HepG2 (cell line): ENCODE results near the gene DNLZ. TPM values are rescaled to one million over a fixed set of nuclear protein-coding genes. Genes with fewer than 3 reads are reported as not detected.

ENCODE experiments used
- ARID5B ChIP-seq: IDR thresholded peaks from 2 replicates; pipeline ENCODE4 v1.4.0; 2020; ENCODE audit warnings: mild to moderate bottlenecking, missing genetic modification reagents
- ARNT2 ChIP-seq: sonication (generic); formaldehyde crosslinking; IDR thresholded peaks from 2 replicates; pipeline ENCODE4 v1.8.0; 2022; ENCODE audit warnings: mild to moderate bottlenecking, low read depth, missing genetic modification reagents, moderate library complexity
- PHF8 ChIP-seq: sonication (generic); formaldehyde crosslinking; IDR thresholded peaks from 2 replicates; pipeline ENCODE4 v1.5.0; 2020; ENCODE audit warnings: missing genetic modification reagents
- RNF219 ChIP-seq: sonication (generic); formaldehyde crosslinking; IDR thresholded peaks from 2 replicates; pipeline ENCODE4 v1.5.0; 2020; ENCODE audit warnings: mild to moderate bottlenecking, missing genetic modification reagents
- TOE1 ChIP-seq: sonication (generic); formaldehyde crosslinking; IDR thresholded peaks from 2 replicates; pipeline ENCODE4 v1.4.0; 2020; ENCODE audit warnings: mild to moderate bottlenecking, missing genetic modification reagents
- ZBTB44 ChIP-seq: sonication (generic); formaldehyde crosslinking; IDR thresholded peaks from 2 replicates; pipeline ENCODE4 v1.4.0; 2020; ENCODE audit warnings: missing genetic modification reagents
- ZNF263 ChIP-seq: sonication (generic); formaldehyde crosslinking; IDR thresholded peaks from 2 replicates; pipeline ENCODE4 v1.4.0; 2020; ENCODE audit warnings: missing genetic modification reagents
- ZNF407 ChIP-seq: sonication (generic); formaldehyde crosslinking; IDR thresholded peaks from one replicate; pipeline ENCODE4 v1.5.1; 2020; ENCODE audit warnings: mild to moderate bottlenecking, missing genetic modification reagents; ENCODE audit errors: not compliant biosample characterization
- ZNF652 ChIP-seq: IDR thresholded peaks from 2 replicates; pipeline ENCODE4 v1.6.1; 2016; ENCODE audit warnings: low read depth, borderline replicate concordance
- ZNF678 ChIP-seq: sonication (generic); formaldehyde crosslinking; IDR thresholded peaks from 2 replicates; pipeline ENCODE4 v1.4.0; 2020; ENCODE audit warnings: mild to moderate bottlenecking, missing genetic modification reagents
- ZNF768 ChIP-seq: sonication (generic); formaldehyde crosslinking; IDR thresholded peaks from 2 replicates; pipeline ENCODE4 v1.4.0; 2020; ENCODE audit warnings: missing genetic modification reagents
- ZNF891 ChIP-seq: sonication (generic); formaldehyde crosslinking; IDR thresholded peaks from 2 replicates; pipeline ENCODE4 v1.5.0; 2020; ENCODE audit warnings: mild to moderate bottlenecking, missing genetic modification reagents
- polyA plus RNA-seq, 8 experiments: library from polyadenylated mRNA; depleted of rRNA in 3 of 8; stranded (reverse) in 7 of 8; unstranded in 1 of 8; fragments of >200 nt; fragmentation: Illumina TruSeq in 4 of 8; extraction: Trizol in 4 of 8; gene quantifications; 2 replicates each; pipeline versions ENCODE4 v1.2.1 to v1.2.3, GENCODE V29; 2011 to 2016; ENCODE audit warnings: low read depth in 4 of 8, missing spikeins in 1 of 8, mixed read lengths in 1 of 8; ENCODE audit not compliant: insufficient read depth in 1 of 8
- total RNA-seq, 5 experiments: library from RNA; depleted of rRNA; stranded (reverse); fragments of >200 nt; fragmentation: Illumina TruSeq; extraction: Trizol; gene quantifications; 2 replicates each; pipeline ENCODE4 v1.2.3, GENCODE V29; 2016; ENCODE audit warnings: low read depth in 1 of 5

Gene DNLZ
- total and polyA plus RNA-seq, 2 of the 13 experiments (the other 11 are each of a cell fraction or from before 2014, with no cell fraction given) = 3.4 to 8.0 TPM

- TF ChIP-seq ZBTB44 (CRISPR knock-in tag) = peak; percentile 85; the same call in 1 of the 2 replicates
- peak; percentile 50 for TF ChIP-seq ZNF407 (CRISPR knock-in tag)
- no peak for TF ChIP-seq ZNF652 (CRISPR knock-in tag)
- no peak for TF ChIP-seq ZNF678
- no peak for TF ChIP-seq ZNF263 (CRISPR knock-in tag)
- TF ChIP-seq ARID5B (CRISPR knock-in tag) = peak; percentile 49
- no peak for TF ChIP-seq ZNF891 (CRISPR knock-in tag)
- peak; percentile 92 for TF ChIP-seq PHF8 (CRISPR knock-in tag)
- peak; percentile 78; the same call in 1 of the 2 replicates for TF ChIP-seq ARNT2
- peak; percentile 66 for TF ChIP-seq ZNF768
- TF ChIP-seq RNF219 (CRISPR knock-in tag) = no peak
- 0 out of 2 replicates have a peak, but pooled peaks have one; percentile 27 for TF ChIP-seq TOE1 (CRISPR knock-in tag)
Measured at GRCh38 chr9:136410500-136411287, 47.1 kb upstream of the DNLZ start, which contains the start of the genes ENTR1 and PMPCA (continued).
